DMS 273 (cell line): ENCODE data around the gene TMEM255B.
A peak's percentile ranks its signal among the peaks of the same experiment; 100 is the strongest.

Source experiments
- DNase-seq: peaks from one replicate; lab custom pipeline; 2025; ENCODE audit not compliant: unreplicated experiment; lab: John Stamatoyannopoulos, UW

TMEM255B gene

DNA sequence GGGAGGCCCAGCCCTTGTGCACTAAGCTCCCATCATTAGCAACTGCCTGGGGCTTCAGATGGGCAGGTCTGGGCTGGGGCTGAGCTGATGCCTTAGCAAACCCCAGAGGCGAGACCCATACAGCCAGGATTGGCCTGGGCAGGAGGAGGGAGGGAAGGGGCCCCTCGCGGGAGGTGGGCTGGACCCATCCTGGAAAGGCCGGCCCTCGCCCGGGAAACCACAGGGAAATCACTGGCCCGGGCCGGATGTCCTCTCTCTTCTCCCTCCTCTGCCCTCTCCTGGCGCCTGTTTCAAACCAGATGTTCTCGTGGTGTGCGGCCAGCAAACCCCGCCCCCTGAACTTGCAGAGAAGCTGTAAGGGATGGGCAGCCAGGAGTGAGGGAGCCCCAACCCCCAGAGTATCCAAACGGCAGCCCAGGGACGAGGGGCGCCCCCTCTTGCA lies 43.1 kb downstream of the TMEM255B start:
- peak; percentile 70 for DNase-seq

DNA sequence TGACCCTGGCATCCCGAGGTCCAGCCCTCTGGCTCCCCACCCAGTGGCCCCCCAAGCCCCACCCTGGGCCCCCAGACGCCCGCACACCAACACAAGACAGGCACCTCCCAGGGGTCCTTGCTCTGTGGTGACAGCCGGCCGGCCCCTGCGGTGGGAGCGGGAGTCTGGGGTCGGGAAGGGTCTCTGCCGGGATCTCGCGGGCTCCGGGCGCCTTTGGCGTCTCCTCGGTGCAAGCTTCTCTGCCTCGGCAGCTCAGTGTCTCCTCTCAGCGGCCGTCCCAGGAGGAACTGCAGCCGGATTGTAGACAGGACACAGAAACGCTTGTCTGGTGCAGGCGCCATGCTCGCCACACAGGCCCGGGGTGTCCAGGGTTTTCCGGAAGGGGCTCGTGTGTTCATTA lies 43.7 kb downstream of the TMEM255B start:
- DNase-seq = no peak

DNA sequence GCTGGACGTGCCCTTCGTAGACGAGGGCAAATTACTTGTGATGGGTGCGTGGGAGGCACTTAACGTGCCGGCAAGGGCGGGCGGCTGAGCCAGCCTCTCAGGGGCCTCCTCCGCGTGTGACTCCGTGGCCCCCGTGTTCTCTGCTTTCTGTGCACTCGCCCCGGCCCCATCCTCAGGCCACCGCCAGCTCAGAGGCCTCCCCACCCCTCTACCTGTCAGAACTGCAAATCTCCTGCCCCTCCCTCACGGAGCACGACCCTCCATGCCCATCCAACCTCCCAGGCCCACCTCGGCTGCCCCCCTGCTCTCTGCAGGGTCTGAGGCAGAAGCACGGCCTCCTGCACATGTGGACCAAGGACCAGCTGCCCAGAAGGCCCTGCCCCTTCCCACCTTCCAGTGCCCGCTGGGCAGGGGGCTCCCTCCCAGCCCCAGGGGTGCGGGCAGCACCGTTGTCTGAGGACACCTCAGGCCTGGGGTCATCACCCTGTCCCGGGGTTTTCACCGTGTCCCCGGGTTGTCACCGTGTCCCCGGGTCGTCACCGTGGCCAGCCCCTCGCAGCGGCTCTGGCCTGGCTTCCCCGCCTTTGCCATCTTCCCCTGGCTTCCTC lies 44.5 kb downstream of the TMEM255B start:
- DNase-seq = no peak

DNA sequence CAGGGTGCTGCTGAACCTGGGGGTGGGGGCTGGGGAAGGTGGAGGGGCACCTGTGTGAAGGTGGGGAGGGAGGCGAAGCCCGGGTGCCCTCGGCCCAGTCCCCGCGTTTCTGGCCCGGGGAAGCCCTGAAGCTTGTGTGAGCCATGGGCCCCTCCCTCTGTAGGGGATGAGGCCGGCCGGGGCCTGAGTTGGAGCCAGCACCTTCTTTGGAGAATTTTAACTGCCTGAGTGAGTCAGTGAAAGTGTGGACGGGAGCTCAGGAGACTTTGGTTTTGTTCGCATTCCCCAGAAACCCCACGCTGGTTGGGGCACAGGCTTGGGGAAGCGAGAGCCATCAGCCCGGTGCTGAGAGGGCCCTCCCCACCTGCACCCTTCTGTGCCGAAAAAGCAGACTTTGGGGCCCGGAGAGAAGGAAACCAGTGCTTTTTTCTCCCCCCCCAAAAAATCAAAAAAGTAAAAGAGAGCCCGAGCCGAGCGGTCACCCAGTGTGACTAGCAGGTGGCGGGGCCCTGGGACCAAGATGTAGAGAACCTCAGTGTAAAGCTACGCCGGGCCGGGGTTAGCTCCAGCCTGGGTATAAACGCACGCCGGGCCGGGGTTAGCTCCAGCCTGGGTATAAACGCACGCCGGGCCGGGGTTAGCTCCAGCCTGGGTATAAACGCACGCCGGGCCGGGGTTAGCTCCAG lies 45.1 kb downstream of the TMEM255B start:
- no peak for DNase-seq

DNA sequence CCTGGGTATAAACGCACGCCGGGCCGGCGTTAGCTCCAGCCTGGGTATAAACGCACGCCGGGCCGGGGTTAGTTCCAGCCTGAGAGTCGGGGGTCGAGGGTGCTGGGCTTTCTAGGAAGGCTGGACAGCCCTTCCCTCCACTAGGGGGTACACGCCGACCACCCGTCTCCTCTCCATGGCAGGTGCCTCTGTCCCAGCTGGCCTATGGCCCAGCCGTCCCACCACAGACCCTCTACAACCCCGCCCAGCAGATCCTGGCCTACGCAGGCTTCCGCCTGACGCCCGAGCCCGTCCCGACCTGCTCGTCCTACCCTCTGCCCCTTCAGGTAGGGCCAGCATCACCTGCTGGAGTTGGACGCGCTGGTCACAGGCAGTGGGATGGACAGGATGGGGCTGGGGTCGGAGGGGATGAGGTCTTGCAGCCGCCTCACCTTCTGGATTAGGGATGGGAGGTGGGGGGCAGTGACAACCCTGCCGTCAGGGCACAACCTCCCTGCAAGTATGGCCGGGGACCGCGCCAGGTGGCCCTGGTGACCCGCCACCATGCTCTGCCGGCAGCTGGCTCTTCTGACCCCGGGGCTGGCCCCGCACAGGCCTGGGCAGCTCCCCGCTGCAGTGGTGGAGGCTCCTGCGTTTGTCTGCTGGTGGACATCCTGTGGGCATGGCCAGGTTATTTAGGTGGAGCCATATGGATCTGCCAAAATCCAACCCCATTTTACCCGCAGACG lies 45.8 kb downstream of the TMEM255B start:
- no peak for DNase-seq

DNA sequence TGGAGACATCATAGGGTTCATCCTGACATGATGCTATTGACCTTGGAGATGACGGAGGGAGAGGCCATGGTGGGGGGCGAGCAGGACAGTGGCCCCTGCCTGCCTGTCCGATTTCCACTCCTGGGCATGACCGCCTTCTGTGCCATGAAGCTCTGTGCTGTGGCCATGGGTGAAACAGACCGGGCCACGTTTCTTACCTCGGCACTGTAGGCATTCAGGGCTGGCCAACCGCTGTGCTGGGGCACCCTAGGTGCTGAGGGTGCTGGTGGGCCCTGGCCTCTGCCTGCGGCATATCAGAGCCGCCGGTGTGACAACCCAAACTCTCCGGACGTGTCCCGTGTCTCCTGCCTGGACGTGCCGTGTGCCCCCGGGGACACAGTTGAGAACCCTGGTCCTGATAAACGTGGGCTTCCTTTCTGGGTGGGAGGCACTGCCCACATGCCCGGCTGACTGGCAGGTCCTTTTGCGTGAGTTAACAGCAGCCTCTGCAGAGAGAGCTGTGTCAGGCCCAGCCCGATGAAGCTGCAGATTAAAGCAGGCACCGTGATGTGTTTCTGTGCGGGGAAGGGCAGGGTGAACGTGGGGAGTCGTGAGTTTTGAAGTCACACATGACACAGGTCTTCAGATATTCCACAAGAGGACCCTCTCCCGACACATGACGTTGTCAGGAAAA lies 46.5 kb downstream of the TMEM255B start:
- DNase-seq = no peak

DNA sequence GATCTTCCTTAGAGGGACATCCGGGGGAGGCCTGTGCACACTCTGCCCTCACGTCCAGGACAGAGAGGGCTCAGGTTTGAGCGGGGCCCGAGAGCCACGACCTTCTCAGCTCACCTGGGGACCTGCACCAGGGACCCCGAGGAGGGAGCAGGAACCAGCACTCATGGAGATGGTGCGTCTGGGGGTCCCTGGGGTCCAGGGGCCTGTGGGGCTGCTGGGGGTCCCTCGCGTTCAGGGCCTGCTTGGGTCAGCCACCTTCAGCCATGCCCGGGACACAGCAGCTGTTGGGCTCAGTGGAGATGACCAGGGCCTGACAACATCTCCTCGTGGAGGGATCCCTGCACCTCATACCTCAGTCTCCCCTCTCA lies 47.1 kb downstream of the TMEM255B start:
- no peak for DNase-seq

DNA sequence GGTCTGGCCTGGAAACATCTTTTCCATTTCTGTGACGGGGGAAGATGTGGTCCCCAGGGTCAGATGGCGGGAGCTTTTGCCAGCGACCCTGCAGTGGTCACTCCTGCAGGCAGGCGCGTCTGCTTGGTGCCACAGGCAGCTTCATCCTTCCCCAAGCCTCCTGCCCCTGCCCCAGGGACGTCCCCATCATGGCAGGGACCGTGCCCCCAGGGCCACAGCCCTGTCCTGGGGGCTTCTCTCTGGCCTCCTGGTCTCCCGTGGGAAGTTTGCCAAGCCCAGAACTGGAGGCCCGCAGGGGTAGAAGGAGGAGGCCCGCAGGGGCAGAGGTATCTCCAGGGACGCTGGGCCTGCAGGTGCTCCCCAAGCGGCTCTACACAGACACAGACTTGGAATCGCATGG lies 47.5 kb downstream of the TMEM255B start:
- no peak for DNase-seq

DNA sequence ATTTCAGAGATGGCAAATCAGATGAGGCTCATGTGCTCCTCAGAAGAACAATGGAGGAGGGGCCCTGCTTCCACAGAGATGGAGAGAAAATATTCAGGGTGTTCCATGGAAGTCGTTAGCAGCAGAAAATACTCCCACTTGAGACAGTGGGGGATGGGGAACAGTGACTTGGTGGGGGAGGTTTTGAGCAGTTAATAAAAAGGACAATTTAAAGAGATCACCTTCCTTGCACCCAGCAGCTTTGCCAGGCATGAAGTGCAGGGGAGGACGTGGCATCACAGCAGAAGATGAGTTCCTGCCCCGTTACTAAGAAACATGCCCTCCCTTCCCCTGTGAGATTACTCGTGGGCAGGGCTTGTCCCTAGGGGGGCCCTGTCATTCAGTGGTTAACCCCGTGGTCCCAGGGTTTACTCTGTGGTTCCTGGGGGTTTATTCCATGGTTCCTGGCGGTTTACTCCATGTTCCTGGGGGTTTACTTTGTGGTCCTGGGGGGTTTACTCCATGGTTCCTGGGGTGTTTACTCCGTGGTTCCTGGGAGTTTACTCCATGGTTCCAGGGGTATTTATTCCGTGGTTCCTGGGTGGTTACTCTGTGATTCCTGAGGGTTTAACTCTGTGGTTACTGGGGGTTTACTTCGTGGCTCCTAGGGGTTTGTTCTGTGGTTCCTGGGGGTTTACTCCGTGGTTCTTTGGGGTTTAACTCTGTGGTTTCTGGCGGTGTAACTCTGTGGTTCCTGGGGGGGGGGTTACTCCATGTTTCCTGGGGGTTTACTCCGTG lies 49.2 kb downstream of the TMEM255B start:
- no peak for DNase-seq

DNA sequence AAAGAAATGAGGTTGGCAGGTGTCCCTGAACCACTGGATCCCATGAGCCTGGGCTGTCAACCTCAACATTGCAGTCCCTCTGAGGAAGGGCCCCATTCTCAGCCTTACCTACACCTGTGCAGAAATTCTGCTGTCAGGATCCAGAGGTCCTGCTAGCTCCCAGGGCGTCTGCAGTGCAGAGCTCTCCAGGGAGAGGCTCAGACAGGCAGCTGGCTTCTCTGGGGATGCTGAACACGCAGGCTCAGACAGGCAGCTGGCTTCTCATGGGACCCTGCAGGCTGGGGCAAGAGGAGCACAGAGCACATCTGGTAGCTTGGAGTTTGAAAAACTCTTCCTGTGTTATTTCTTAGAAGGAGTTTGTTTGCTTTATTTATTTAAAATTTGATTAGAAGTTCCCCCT lies 50.9 kb downstream of the TMEM255B start:
- peak; percentile 49 for DNase-seq

DNA sequence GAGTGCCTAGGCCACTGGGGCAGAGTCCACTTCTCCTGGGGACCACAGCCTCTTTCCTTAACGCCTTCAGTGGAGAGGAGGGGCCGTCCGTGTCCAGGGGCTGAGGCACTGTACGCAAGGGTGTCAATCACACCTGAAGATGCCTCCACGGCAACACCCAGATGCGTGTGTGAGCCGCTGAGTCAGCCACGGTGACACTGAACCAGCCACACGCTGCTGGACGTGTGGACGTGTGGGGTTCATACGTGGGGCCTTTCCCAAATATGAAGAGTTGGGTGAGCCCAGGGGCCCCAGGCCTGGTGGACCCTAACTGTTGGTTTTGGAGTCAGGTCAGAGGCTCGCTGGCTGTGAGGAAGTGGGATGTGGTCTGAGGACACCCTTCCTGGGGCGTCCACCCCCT lies 51.6 kb downstream of the TMEM255B start:
- no peak for DNase-seq

DNA sequence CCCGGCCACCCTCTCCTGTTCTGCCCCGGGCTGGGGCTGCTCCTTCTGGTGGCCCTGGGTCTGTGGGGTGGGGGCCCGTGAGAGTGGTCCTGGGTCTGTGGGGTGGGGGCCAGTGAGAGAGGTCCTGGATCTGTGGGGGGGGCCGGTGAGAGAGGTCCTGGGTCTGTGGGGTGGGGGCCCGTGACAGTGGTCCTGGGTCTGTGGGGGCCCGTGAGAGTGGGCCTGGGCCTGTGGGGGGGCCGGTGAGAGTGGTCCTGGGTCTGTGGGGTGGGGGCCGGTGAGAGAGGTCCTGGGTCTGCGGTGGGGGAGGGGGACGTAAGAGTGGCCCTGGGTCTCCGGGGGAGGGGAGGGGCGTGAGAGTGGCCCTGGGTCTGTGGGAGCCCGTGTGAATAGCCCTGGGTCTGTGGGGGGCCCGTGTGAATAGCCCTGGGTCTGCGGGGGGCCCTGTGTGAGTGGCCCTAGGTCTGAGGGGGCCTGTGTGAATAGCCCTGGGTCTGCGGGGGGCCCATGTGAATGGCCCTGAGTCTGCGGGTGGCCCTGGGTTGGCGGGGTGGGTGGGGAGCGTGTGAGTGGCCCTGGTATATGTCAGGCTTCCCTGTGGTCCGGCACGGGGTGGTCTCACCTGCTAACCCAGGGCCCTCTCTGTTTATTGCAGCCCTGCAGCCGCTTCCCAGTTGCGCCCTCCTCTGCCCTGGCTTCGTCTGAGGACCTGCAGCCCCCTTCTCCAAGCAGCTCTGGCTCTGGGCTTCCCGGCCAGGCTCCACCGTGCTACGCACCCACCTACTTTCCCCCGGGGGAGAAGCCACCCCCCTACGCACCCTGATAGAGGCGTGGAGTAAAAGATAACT lies 52.3 kb downstream of the TMEM255B start:
- DNase-seq = no peak

DNA sequence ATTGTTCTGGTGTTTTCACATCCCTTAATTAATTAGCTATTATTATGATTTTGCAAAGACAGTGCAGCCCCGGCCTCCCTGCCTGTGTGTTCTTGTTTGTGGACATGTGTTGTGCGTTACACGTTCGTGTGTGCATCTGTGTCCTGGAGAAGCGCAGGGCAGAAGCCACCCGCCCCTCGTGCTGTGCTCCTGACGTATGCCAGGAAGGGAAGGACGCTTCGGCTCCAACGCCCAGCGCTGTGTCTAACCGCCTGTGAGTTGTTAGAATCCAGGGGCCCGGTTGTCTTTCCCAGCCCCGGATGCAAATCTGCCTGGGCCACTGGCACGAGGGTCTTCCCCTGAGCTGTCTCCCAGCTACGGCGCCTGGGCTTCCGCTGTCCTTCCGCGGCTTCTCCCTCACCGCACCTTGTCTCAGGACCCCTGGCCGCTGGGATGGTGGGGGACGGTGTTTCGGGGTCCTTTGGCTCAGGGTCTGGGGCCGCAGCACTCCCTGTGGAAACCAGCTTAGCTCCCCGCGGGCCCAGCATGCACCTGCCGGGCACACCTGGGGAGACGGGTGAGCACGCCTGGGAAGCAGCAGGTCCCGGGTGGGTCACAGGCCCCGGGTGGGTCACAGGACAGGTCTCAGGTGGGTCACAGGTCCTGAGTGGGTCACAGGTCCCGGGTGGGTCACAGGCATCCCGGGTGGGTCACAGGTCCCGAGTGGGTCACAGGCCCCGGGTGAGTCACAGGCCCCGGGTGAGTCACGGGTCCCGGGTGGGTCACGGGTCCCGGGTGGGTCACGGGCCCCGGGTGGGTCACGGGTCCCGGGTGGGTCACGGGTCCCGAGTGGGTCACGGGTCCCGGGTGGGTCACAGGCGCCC lies 53.4 kb downstream of the TMEM255B start:
- DNase-seq = no peak

DNA sequence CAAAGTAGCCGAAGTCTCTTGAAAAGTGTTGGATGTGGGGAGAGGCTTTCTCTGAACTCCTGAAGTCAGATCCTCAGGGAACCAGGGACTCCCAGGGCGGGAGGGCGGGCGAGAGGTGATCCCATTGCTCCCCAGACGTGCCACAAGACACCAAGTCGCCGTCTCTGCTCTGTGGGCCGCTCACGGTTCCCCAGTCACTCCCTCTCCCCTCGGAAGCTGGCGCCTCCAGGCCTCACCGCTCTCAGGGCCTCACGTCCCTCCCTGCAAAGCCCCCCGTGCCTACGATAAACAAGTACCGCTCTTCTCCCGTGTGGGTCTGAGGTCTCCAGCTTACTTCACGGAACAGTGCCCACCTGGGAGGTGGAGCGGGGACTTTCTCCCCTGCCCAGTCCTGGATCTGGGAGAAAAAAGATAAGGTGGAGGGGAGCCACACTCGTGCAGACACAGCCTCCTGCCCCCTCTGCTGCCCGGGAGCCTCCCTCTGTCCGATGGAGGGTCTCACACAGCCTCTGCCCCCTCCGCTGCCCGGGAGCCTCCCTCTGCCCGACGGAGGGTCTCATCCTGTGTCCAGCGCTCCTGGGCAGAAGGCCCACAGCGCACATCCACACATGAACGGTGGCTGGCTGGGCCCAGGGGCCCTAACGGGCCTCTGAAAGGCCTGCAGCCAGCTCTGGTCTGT lies 54.2 kb downstream of the TMEM255B start:
- DNase-seq = no peak

DNA sequence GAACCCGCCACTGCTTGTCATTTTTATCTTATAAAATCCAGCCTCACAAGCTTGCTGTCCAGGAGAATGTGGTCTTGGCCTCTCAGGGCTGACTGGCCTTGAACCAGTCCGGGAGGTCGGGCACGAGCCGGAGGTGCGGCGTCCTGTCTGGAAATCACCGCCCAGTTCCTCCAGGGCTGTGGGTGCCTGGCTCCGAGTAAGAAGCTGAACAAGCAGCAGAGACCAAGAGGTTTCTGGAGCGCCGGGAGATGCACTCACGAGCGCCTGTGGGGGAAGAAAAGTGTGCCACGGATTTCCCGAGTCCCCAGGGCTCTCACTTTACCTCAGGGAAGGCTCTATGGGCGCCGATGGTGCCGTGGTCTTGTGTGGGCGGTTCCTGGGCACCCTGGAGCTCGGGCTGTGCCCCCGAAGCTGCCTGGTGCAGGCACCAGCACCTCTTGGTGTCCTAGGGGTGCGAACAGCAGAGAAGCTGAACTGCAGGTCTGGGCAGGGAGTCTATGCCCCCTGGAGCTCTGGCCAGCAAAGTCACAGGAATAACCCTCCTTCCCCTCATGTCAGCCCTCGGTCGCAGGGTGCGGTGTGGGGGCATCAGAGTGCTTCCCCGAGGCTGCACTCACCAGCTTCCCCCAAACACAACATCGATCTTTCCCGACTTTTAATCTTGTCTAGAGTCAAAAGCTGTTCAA lies 54.9 kb downstream of the TMEM255B start:
- DNase-seq = no peak

DNA sequence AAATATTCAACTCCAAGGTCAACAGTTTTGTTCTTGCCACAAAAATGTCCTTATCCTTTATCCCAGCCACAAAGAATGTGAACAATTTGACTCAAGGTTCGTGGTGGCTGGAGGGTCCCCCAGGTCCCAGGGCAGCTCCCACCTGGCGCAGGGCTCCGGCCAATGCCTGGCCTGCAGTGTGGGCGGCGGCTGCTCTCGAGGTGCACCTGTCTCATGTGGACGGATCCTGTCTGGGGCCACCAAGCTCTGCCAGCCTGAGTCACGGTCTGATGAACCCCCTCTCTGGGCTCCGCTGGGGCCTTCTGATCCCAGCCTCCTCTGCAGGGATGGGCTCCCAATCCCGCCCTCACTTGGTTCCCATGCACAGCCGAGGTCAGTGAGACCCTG lies 55.4 kb downstream of the TMEM255B start:
- DNase-seq = no peak

DNA sequence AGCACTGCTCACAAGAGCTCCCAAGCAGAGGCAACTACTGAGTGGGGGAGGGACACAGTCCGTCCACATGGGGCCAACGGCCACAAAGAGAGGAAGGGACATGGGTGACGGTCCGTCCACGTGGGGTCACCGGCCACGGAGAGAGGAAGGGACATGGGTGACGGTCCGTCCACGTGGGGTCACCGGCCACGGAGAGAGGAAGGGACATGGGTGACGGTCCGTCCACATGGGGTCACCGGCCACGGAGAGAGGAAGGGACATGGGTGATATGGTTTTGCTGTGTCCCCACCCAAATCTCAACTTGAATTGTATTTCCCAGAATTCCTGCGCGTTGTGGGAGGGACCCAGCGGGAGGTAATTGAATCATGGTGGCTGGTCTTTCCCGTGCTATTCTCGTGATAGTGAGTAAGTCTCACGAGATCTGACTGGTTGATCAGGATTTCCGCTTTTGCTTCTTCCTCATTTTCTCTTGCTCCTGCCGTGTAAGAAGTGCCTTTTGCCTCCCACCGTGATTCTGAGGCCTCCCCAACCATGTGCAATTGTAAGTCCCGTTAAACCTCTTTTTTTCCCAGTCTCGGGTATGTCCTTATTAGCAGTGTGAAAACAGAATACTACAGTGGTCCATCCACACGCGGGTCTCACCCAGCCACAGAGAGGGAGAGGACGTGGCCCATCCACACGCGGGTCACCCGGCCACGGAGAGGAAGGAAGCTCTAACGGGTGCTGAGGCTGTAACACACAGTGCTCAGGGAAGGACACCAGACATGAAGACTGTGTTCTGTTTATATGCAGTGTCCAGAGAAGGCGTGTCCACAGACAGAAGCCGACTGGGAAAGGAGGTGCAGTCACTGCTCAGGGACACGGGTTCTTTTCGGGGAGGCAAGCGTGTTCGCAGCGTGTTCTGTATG lies 56.4 kb downstream of the TMEM255B start:
- DNase-seq = no peak
